Ramos (cell line): Measurements from ENCODE around the gene CBFA2T3.

Experiments
- in situ Hi-C: fragments of 300-500 bp; cut with MboI; formaldehyde crosslinking; loops from one replicate; pipeline ENCODE4 v1.14.3; 2022; ENCODE audit warnings: low sequenced_read_pairs; ENCODE audit not compliant: unreplicated experiment

CBFA2T3 gene

DNA sequence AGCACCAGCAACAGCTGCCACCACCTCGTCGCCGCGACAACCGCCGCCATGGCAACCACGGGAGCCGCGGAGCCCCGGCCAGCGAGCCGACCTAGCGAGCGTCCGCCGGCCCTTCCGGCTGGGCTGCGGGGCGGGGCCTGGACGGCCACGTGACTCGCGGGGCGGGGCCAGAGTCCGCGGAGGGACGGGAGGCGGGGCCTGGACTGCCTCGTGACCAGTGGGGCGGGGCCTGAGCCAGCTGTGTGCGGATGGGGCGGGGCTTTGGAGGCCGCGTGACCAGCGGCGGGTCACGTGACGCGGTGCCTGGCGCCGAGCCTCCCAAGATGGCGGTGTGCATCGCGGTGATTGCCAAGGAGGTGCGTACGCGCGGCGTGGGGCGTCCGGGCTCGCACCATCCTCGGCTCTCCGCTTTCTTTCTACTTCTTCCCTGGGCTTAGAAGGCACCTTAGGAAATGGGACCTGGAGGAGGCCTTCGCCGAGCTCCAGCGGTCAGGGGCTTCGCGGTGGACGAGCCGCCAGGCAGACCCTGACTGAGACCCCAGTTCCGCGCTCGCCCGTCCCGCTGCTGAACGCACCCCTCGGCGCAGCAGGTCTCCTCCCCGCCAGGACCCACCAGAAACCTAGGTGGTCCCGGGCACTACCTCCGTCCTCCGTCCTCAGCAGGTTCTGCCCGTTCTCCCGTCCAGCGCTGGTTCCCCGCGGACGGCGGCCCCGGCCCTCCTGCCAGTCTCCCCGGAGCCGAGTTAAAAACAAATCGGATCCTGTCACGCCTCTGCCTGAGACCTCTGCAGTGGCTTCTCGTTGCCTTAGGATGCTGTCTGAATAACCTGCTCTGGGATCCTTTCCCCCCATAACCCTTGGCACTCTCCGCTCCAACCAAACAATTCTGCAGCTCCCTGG lies 119.9 kb downstream of the CBFA2T3 start, which contains the start of the genes GALNS and TRAPPC2L:
GALNS (minus strand) TSS at position 120 of the 900 bp plus-strand sequence; CDS start at position 50, 70 bp downstream.
TRAPPC2L (plus strand) TSS at position 300 of the 900 bp plus-strand sequence; CDS start at position 324, 24 bp downstream.
- in situ Hi-C loops: no loop called here

DNA sequence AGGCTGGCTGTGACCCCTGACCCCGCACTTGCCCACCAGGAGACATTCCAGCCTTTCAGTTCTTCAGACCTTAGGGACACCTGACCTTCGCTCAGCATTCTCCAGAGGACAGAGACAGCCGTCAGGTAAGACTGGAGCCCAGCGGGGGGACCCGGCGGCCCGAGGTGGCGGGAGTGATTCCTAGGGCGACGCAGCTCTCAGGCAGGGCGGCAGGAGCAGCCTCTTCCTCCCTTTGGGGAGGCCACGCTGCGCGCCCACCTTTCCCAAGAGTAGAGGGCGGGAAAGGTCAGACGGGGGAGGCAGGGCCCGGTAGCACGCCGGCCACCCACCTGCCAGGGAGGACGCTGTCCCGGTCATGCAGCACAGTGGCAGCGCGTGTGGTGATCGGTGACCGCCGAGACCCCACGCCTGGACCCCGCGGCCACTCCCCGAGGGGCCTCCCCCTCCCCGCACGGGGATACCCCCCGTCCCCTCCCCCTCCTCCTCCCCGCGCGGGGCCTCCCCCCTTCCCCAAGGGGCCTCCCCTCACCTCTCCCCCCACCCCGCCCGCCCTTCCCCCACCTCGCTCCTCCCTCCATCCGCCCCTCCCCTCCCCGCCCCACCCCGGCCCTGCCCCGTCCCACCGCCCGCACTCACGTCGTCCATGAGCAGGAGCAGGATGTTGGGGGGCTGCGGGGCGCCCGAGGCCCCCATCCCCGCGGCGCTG lies 120.7 kb downstream of the CBFA2T3 start:
- in situ Hi-C loops: no loop called here

DNA sequence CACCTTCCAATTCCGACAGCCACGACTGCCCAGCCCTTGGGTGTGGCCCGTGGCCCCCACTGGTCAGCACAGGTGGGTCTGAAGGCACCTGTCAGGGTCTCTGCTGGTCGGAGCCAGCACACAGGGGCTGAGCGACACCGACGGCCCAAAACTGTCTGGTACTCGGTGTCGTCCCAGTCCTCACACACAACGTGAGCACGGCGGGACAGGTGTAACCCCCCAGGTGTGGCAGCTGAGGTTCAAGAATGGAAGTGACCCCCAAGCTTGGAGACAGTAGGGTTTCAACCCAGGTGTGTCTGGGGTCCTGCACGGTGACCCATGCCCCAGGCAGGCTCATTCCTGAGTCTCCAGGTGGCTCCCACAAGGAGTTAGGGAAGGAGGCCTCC lies 121.3 kb downstream of the CBFA2T3 start:
- in situ Hi-C loops: no loop called here

DNA sequence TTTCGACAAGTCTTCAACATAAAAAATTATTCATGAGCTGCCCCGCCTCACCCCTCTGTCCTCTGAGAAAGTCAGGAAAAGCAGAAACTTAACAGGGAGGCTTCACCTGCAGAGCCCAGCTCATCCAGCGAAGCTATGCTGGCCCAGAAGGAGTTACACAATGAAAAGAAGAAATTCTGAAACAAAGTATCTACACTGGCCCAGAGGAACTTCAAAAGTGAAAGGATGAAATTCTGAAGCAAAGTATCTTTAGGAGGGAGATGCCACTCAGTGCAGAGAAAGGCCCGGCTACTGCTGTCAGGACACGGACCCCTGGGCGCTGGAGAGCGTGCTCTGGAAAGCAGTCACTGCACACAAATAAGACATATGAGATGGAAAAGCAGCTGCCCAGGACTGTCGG lies 121.8 kb downstream of the CBFA2T3 start:
- in situ Hi-C loops: no loop called here

DNA sequence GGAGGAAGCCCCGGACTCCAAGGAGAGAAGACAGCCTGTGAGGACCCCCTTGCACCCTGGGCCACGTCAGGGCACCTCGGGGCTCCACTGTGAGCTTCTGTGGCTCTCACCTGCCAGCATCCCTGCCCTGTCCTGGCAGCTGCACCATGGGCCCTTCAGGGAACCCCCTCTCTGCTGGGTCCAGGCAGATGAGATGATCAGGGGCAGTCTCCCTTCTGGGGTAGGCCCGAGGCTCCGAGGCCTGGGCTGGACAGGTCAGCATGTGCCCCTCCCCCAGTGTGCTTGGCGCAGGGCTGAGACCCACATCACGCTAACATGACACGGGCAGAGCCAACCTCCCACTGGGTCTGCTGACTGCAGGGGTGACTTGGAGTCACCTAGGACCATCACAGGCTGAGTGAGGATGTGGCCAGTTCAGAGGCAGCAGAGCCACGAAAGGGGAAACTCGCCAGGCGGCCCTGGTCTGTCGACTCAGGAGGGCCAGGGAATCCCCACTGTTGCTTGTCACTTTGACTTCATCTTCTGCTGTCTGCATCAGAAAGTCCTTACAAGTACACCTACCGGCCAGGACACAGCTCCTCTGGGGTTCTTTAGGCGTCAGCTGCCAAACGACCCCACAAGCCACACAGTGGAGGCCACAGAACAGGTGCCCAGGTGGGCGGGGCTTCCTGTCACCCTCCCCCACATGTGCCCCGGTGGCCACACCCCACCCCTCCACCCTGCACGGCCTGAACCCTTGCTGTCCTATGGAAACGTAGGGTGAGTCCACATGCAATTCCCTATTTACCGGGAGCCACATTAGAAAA lies 122.5 kb downstream of the CBFA2T3 start:
- in situ Hi-C loops: no loop called here

DNA sequence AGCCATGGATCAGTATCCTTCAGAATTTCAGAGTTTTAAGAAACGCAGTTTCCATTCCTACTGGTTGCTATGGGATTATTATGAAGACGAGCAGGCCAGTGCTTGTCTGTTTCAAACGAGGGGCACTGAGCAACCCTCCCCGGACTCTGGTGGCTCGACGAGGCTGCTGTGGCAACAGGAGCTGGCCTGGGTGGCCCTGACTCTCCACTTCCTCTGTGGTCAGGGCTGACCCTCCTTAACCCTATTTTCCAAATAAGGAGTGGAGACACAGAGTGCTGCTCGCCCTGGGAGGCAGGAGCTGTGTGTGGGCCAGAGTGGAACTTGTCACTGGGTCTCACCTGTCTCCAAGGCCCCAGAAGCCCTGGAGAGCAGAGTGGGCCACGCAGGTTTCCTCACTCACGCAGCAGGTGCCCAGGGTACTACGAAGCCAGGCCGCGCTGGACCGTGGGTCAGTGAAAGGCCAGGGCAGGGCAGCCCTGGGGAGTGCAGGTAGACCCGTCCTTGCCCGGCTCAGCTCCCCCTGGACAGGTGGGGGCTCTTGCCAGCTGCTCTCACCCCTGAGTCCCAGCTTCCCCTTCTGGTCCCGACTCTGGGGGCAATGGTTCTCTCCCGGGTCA lies 123.6 kb downstream of the CBFA2T3 start:
- in situ Hi-C loops: no loop called here

DNA sequence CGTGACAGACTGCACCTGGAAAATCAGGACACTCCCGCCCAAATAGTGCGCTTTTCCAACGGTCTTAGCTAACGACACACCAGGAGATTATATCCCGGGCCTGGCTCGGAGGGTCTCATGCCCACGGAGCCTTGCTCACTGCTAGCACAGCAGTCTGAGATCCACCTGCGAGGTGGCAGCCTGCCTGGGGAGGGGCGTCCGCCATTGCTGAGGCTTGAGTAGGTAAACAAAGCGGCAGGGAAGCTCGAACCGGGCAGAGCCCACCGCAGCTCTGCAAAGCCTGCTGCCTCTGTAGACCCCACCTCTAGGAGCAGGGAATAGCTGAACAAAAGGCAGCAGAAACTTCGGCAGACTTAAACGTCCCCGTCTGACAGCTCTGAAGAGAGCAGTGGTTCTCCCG lies 125.4 kb downstream of the CBFA2T3 start:
- in situ Hi-C loops: no loop called here

DNA sequence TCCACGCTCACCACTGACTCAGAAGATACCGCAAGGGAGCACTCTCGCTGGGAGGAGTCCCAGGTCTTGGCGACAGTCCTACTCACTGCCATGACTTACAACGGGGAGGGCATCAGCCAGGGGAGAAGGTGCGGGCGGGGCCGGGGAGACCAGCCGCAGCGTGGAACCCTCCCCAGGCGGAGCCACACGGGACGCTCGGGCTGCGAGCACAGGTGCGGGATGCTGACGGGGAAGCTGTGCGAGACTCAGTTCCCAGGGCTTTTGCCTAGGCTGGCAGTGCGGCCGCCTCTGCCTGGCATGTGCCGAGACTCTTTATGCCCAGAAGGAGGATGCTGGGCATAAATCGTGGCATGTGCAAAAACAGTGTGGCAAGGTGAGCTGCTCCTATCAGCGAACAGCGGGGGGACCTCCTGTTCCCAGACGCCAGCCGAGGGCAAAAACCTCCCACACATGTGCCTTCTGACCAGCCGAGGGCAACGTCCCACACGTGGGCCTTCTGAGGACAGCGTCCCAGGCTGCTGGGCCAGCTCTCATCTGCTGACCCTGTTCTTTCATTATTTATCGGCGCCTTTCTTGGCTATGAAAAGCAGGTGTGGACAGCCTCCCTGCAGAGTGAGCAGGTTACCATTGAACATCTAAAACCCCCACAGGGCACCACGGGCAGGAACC lies 126.3 kb downstream of the CBFA2T3 start:
- in situ Hi-C loops: no loop called here

DNA sequence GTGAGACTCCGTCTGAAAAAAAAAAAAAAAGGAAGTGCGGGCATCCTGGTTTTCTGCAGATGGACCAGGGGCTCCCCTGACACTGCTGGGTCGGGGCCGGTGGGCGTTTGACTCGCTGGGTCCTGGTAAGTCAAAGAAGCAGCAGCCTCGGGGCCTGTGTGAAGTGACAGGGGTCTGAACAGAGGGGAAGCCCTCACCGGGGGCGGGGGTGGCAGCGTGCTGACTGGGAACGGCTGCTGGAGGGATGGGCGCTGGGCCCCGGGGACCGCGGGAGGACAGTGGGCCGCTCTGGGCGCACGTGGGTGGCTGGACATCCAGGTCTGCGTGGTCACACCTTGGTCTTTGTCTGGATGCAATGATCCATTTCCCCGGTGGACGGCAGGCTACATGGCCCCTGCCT lies 128.4 kb downstream of the CBFA2T3 start:
- in situ Hi-C loops: no loop called here

DNA sequence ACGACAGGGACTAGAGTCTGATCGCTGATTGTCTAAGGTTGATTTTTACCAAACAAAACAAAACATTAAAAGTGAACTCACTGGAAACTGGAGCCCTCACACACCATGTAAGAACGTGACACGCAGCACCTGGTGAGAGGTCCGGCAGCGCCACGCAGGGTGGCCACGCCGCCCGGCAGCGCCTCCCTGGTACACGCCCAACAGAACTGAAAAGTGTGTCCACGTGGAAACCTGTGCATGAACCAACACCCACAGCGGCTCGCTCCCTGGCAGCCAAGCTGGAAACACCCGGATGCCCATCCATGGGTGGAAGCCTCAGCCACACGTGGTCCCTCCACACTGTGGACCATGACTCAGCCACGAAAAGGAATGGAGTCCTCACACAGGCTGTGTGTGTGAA lies 129.4 kb downstream of the CBFA2T3 start:
- in situ Hi-C loops: no loop called here

DNA sequence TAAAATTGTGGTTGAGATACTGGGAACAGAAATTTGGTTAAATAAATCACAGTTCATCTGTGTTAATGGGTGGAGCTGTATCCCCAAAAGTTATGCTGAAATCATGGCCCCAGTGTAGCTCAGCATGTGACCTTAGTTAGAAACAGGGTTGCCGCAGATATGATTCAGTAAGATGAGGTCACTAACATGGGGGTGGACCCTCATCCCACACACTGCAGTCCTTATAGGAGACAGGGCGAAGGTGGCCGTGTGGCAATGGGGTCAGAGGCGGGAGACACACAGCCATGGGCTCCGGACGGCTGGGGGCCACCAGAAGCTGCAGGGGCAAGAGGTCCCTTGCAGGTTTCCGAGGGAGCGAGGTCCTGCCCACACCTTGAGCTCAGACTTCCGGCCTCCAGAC lies 130.9 kb downstream of the CBFA2T3 start:
- in situ Hi-C loops: no loop called here

DNA sequence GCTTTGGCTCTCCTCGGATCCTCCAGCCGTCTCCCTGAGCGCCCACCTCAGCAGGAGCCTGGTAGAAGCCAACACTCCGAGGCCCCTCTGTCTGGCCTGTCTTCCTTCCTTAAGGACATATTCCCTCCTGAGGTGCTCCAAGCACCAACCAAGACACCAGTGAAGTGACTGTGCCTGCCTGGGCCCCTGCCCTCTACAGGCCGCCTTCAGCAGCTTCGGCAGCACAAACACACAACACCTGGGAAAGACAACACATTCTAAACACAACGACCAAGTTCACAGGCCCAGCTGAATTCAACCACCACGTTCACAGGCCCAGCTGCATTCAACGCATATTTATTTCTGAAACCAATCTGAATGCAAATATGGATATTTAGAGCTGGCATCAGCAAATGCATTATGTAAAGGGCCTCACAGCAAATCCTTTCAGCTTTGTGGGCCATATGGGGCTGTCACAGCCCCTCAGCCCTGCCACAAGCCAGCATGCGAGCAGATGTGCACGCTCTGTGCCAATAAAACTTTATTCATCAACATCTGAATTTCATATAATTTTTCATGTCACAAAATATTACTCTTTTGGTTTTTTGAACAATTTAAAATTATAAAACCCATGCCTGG lies 132.5 kb downstream of the CBFA2T3 start:
- in situ Hi-C loops: no loop called here

DNA sequence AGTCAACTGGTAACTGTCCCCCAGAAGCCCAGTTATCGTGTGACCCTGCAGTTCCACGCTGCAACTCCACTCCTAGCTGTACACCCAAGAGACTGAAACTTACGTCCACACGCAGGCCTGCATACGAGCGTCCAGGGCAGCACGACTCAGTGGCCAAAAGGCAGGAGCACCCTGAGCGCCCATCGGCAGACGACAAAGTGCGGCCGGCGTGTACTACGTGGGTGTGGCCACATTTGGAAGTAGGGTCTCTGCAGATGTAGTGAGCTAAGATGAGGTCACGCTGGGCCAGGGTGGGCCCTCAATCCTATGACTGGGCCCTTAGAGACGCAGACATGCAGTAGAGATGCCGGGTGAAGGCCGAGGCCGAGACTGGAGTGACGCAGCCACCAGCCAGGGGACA lies 133.8 kb downstream of the CBFA2T3 start:
- in situ Hi-C loops: no loop called here

DNA sequence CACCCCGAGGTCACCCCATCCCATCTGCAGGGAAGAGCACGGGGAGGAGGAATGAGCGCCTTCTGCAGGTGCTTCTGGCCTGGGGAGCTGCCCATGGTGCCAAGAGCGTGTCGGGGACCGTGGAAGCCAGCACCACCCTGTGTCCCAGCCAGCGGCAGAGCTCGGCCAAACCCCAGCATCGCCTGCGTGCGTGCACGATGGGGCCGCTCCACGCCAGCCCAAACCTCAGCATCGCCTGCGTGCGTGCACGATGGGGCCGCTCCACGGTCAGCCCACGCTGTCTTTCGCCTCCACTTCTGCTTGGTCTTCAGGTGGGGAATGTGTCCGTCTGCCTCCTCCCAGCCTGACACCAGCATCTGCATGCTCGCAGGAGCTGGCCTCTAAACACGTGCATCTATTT lies 134.2 kb downstream of the CBFA2T3 start:
- in situ Hi-C loops: no loop called here

DNA sequence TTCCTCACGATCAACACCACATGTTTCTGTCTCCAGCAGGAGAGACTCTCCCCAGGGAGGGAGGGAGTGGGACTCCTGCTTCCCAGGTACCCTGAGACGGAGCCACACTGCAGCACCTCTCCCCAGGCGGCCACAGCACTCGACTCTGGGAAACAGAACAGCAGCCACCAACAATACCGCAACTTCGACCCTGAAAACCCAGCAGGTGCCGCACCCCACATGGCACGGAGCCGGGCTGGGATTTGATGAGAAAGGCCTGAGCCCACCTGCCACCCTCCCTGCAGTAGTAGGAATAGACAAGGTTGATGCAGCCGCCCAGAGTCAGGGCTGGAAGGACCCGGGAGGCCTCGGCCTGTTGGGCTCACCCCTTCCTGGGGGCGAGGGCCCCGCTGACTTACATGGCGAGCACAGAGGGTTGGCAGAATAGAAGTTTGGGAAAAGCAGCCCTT lies 134.7 kb downstream of the CBFA2T3 start:
- in situ Hi-C loops: no loop called here

DNA sequence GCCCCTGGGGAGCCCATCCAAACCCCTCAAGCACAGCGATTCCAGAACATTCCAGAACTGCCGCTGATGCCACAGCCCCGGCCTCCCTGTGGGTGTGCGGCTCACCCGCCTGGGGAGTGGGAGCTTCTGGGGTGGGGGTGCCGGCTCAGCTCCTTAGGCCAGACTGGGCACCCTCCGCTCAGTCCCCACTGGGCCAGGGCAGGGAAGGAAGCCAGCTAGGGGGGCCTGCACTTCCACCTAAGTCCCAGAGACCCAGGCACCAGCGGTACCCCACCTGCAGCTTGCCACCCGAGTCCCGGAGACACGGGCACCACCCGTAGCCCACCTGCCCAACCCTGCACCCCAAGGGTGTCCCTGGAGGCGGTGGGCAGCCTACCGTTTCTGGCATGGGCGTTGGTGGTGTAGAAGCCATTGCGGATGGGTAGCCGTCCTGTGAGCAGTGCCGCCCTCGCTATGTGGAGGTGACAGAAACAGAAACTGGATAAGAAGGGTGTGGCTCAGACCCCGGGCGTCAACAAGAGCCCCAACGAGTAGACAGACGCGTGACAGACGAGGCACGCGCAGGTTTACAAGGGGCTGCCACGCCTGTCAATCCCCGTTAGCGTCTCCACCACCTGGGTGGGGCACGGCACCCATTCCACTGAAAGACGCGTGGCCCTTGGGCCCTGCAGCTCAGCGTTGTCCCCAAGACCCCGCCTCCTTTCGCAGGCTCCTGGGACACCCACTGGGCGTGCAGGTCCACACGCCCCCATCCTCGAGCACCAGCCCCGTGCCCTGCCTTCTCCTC lies 135.3 kb downstream of the CBFA2T3 start:
- in situ Hi-C loops: no loop called here

DNA sequence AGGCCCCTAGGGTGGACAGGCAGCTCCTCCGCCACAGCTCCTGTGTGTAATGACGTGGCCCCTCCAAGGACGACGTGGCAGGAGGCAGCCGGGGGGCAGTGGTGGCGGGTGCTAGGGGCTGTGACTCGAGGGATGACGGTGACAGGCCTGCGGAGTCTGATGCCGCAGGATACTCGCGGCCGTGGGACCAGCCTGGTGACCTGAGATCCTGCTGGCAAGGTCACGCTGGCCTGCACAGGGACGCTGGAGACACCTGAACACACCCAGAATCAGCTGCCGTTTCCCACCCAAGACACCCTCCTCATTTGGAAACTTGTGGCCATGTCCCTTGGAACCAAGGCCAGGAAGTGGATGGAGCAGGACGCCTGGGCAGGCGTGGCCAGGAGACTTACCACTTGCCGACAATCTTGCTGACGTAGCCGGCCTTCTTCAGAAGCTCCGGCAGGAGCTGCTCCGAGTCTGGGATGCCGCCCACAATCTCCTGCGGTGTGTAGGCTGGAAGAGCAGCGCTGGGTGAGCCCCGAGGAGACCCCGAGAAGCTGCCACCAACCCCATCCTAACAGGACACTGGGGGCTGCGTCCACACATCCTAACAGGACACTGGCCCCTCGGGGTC lies 136.3 kb downstream of the CBFA2T3 start:
- in situ Hi-C loops: no loop called here
